ENCODE data around the gene PSKH1. TPM values are rescaled to one million over a fixed set of nuclear protein-coding genes. Genes with fewer than 3 reads are reported as not detected.
"Not testable (repeated sequence)": the region's sequence is repeated elsewhere in the genome, so short reads cannot be mapped to it uniquely, and the experiment has no call there.

The PSKH1 gene
- total and polyA plus RNA-seq, 4 donors: 15.2 to 30.4 (median 22.9) TPM

DNA sequence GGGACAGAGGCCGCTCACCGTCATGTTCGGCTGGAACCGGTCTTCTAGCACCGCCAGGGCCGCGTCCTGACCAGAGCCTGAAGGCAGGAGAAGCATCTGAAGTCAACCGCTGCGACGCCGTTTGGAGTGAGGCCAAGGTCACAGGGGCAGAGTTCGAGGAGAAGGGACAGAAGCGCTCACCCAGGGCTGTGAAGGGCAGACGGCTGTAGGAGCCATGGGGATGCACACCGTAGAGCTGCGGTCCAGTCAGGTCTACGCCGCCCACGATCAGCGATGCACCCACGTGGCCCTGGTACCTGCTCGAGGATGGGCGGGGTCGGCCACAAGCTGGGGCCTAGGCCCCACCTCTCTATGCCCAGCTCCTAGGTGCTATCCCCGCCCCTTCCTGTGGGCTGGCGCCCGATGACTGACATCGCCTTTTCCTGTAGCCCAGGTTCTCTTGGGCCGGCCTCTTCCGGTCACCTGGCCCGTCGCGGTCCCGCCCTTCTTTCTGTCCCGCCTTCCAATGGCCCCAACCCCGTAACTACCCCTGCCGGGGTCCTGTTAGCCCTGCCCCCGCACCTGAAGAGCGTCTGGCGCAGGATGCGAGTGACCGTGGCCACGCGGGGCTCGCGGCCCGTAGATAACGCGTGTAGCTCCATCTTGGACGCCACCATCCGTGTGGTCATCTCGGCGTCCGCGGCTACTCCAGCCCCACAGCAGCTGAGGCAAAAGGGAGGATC, 42.5 kb downstream of the PSKH1 start:
- intact Hi-C loops (cut with DNase I): no loop called here
- 0 to 1% methylated on average over 55 of the region's 55 CpGs for WGBS, 2 donors
- Histone ChIP-seq H3K36me3 (ENCODE audit: control insufficient read depth in 1 of 2, insufficient read depth in 2 of 2, low read length in 1 of 2) (peaks cover 0 to 2% of the 10 kb centered on the region in 2 donors), H3K27ac (ENCODE audit: low read depth in 1 of 2, low read length in 2 of 2) (peak overlapping the region in 1 of 2 donors; percentile 65), H3K4me1 (ENCODE audit: control insufficient read depth in 1 of 2, insufficient read depth in 2 of 2, low read length in 2 of 2) (no peaks in the 10 kb centered on the region), H3K4me3 (ENCODE audit: low read length in 2 of 2) (peak overlapping the region; percentile 46 to 58), H3K27me3 (ENCODE audit: control insufficient read depth in 1 of 2, insufficient read depth in 2 of 2, low read length in 1 of 2) (no peaks in the 10 kb centered on the region), H3K9me3 (ENCODE audit: control insufficient read depth, low read length) (no peaks in the 10 kb centered on the region)
- DNase-seq (peak; percentile 96 to 98), ATAC-seq (ENCODE audit: low FRiP score) (peak; percentile 95)

DNA sequence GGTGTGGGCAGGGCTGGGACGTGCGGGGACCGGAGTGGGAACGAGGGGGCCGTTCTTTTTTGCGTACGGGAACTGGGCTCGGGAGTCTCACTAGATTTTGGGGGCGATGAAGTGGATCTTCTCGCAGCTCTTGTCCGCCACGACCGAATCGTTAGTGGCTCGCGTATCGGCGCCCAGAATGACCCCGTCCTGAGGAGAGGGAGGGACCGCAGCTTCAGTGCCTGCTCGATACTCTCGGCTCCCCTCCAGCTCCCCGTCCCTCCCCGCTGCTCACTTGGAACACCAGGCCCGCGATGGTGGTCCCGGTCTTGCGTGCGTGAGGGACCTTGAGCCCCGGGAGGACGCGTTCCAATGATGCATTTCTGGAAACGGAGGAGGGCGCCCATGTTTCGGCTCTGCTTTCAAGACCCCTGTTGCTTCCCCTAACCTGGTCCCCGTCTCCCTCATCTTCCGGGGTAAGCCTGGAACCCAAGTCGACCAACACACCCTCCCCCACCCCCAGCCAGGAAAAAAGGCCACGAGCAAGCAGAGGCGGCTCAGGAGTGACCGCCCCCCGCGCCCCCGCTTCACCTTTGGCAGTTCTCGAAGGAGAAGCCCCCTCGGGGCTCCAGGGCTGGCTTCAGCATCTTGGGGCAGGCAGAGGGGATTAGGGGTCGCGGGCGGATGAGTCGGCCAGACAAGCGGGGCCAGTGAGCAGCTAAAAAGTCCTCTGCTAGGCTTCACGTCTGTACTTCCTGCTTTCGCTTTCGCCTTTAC, 43.2 kb downstream of the PSKH1 start, which contains the start of gene PSMB10:
Gene PSMB10, minus strand, starts transcription at position 727 of the 756 bp plus-strand sequence. Its CDS starts 101 bp downstream, at position 626.
- DNase-seq: peak; percentile 83 to 85
- Histone ChIP-seq H3K27ac (ENCODE audit: low read depth in 1 of 2, low read length in 2 of 2) (peak within 1 kb of the TSS; percentile 18 to 65), H3K4me3 (ENCODE audit: low read length in 2 of 2) (peak within 1 kb of the TSS; percentile 46 to 58), H3K9me3 (ENCODE audit: control insufficient read depth, low read length) (no peaks in the 10 kb centered on the region), H3K4me1 (ENCODE audit: control insufficient read depth in 1 of 2, insufficient read depth in 2 of 2, low read length in 2 of 2) (no peaks in the 10 kb centered on the region), H3K27me3 (ENCODE audit: control insufficient read depth in 1 of 2, insufficient read depth in 2 of 2, low read length in 1 of 2) (no peaks in the 10 kb centered on the region), H3K36me3 (ENCODE audit: control insufficient read depth in 1 of 2, insufficient read depth in 2 of 2, low read length in 1 of 2) (peaks cover 0 to 2% of the 10 kb centered on the region in 2 donors)
- ATAC-seq (ENCODE audit: low FRiP score): peak; percentile 51
- intact Hi-C loops (cut with DNase I): no loop called here
- 0 to 1% methylated on average over 54 of the region's 54 CpGs for WGBS, 2 donors

DNA sequence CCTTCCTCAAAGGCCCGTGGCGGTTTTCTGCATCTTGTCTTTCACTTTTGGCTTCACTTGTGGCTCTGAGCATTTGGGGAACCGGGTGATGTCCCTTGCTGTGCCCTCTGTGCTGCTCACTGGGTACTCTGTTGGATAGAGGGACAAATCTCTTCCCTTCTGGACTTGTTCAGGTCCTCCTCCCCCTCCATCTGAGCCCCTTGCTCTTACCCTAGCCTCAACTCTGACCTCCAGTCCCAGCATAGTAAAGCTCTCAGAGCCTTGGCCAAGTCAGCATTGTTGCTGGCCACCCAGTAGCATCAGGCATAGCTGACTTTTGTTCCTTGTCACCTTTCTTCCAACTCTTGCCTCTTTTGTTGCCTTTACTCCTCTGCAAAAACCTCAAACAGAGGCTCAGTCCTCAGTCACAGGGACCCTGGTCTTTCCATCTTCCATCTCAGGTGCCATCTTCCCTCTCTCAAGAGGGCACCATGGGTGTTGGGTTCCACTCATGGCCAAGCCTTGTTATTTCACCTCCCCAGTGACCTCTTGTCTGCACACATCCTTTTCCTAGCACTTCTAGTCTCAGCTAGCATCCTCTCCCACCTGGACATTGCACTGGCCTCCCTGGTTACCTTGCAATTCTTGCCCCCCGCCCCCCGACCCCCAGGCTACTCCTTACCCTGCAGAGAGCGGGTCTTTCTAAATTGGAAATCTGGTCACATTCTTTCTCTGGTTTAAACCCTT, 44.0 kb downstream of the PSKH1 start:
- 43 to 45% methylated on average over 6 of the region's 6 CpGs for WGBS, 2 donors
- no peaks in the 10 kb centered on the region for H3K9me3 ChIP-seq (ENCODE audit: control insufficient read depth, low read length)
- ATAC-seq (ENCODE audit: low FRiP score) (no peak), DNase-seq (peak in 1 of 2 donors; percentile 73)
- no peaks in the 10 kb centered on the region for H3K27me3 ChIP-seq (ENCODE audit: control insufficient read depth in 1 of 2, insufficient read depth in 2 of 2, low read length in 1 of 2)
- peak overlapping the region; percentile 18 to 65 for H3K27ac ChIP-seq (ENCODE audit: low read depth in 1 of 2, low read length in 2 of 2)
- intact Hi-C loops (cut with DNase I): no loop called here
- peaks cover 0 to 2% of the 10 kb centered on the region in 2 donors for H3K36me3 ChIP-seq (ENCODE audit: control insufficient read depth in 1 of 2, insufficient read depth in 2 of 2, low read length in 1 of 2)
- H3K4me3 ChIP-seq (ENCODE audit: low read length in 2 of 2): peak overlapping the region; percentile 46 to 58
- no peaks in the 10 kb centered on the region for H3K4me1 ChIP-seq (ENCODE audit: control insufficient read depth in 1 of 2, insufficient read depth in 2 of 2, low read length in 2 of 2)

DNA sequence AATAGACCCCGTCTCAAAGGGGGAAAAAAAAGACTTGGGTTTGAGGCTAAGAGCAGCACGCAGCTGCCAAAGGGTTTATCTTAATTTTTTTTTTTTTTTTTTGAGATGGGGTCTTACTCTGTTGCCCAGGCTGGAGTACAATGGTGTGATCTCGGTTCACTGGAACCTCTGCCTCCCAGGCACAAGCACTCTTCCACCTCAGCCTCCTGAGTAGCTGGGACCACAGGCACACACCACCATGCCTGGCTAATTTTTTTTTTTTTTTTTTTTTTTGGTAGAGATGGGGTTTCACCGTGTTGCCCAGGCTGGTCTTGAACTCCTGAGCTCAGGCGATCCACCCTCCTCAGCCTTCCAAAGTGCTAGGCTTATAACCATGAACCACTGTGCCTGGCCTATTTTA, 44.7 kb downstream of the PSKH1 start:
- 73 to 86% methylated on average over 5 of the region's 5 CpGs for WGBS, 2 donors
- ATAC-seq (ENCODE audit: low FRiP score); H3K4me3 ChIP-seq (ENCODE audit: low read length in 2 of 2); intact Hi-C loops (cut with DNase I); DNase-seq; H3K36me3 ChIP-seq (ENCODE audit: control insufficient read depth in 1 of 2, insufficient read depth in 2 of 2, low read length in 1 of 2); H3K27ac ChIP-seq (ENCODE audit: low read depth in 1 of 2, low read length in 2 of 2); H3K4me1 ChIP-seq (ENCODE audit: control insufficient read depth in 1 of 2, insufficient read depth in 2 of 2, low read length in 2 of 2); H3K27me3 ChIP-seq (ENCODE audit: control insufficient read depth in 1 of 2, insufficient read depth in 2 of 2, low read length in 1 of 2); H3K9me3 ChIP-seq (ENCODE audit: control insufficient read depth, low read length): not testable (repeated sequence)

DNA sequence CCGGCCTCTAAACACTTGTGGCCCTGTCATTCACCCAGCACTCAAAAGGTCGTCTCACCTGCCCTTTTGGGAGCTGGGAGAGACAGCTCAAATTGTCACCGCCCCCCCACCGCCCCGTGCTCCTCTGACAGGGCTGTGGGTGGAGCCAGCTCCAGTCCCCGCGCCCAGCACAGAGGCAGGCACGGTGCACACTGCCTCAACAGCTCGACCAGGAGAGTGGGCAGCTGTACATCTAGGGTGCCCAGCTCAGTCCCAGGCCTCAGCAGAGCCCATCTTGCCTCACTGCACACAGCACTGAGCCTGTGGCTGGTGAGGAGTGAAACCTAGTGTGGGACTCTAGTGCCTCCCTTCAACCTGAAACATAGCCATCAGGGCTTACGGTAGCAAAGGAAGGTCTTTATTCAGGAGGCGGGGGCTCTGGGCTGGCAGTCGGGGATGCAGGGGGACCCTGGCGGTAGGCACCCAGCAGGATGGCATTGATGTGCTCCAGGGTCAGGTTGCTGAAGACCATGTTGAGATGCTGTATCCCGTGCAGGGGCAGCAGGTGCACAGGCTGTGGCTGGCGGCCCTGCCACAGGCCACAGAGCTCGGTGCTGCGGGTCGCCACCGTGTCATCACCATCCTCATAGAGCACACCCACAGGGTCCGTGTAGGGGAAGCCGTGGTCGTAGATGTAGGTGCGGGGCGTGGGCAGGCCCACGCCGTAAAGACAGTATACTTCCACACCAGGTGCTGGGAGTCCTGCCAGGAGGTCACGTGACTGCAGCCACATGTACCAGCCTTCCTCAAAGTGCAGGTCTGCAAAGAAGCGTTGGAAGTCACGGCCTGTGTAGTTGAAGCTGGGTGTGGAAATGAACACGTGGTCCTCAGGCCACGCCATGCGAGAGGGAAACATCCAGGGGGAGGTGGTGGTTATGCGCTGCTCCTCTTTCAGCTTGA, 46.7 kb downstream of the PSKH1 start:
- H3K4me3 ChIP-seq (ENCODE audit: low read length in 2 of 2): no peak overlapping the region
- no peaks in the 10 kb centered on the region for H3K4me1 ChIP-seq (ENCODE audit: control insufficient read depth in 1 of 2, insufficient read depth in 2 of 2, low read length in 2 of 2)
- 74% methylated on average over 33 of the region's 33 CpGs for WGBS, 2 donors
- intact Hi-C loops (cut with DNase I): no loop called here
- H3K9me3 ChIP-seq (ENCODE audit: control insufficient read depth, low read length): no peaks in the 10 kb centered on the region
- no peak for ATAC-seq (ENCODE audit: low FRiP score)
- no peaks in the 10 kb centered on the region for H3K27me3 ChIP-seq (ENCODE audit: control insufficient read depth in 1 of 2, insufficient read depth in 2 of 2, low read length in 1 of 2)
- peaks cover 0 to 6% of the 10 kb centered on the region in 2 donors for H3K36me3 ChIP-seq (ENCODE audit: control insufficient read depth in 1 of 2, insufficient read depth in 2 of 2, low read length in 1 of 2)
- DNase-seq: peak in 1 of 2 donors; percentile 71
- no peak overlapping the region for H3K27ac ChIP-seq (ENCODE audit: low read depth in 1 of 2, low read length in 2 of 2)

DNA sequence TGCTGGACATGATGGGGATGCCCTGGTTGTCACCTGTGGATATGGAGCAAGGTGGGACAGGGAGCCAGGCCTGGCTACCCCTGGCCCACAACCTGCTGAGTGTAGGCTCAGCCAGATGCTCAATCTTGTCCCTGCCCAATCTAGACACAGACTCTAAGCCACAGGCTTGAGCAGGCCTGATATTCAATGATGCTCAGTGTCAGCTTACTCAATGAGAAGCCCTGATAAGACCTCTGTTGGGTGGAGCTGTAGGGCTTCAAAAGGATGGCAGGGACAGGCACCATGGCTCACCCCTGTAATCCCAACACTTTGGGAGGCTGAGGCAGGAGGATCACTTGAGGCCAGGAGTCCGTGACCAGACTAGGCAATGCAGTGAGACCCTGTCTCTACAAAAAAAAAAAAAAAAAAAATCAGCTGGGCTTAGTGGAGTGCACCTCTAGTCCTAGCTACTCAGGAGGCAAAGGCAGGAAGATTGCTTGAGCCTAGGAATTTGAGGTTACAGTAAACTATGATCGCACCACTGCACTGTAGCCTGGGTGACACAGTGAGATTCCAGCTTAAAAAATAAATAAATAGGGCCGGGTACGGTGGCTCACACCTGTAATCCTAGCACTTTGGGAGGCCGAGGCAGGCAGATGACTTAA, 47.5 kb downstream of the PSKH1 start:
- Histone ChIP-seq H3K4me1 (ENCODE audit: control insufficient read depth in 1 of 2, insufficient read depth in 2 of 2, low read length in 2 of 2) (no peaks in the 10 kb centered on the region), H3K4me3 (ENCODE audit: low read length in 2 of 2) (no peak overlapping the region), H3K36me3 (ENCODE audit: control insufficient read depth in 1 of 2, insufficient read depth in 2 of 2, low read length in 1 of 2) (peaks cover 0 to 6% of the 10 kb centered on the region in 2 donors), H3K27me3 (ENCODE audit: control insufficient read depth in 1 of 2, insufficient read depth in 2 of 2, low read length in 1 of 2) (no peaks in the 10 kb centered on the region), H3K9me3 (ENCODE audit: control insufficient read depth, low read length) (no peaks in the 10 kb centered on the region), H3K27ac (ENCODE audit: low read depth in 1 of 2, low read length in 2 of 2) (no peak overlapping the region)
- 89 to 91% methylated on average over 5 of the region's 5 CpGs for WGBS, 2 donors
- DNase-seq (no peak), ATAC-seq (ENCODE audit: low FRiP score) (no peak)
- intact Hi-C loops (cut with DNase I): no loop called here

DNA sequence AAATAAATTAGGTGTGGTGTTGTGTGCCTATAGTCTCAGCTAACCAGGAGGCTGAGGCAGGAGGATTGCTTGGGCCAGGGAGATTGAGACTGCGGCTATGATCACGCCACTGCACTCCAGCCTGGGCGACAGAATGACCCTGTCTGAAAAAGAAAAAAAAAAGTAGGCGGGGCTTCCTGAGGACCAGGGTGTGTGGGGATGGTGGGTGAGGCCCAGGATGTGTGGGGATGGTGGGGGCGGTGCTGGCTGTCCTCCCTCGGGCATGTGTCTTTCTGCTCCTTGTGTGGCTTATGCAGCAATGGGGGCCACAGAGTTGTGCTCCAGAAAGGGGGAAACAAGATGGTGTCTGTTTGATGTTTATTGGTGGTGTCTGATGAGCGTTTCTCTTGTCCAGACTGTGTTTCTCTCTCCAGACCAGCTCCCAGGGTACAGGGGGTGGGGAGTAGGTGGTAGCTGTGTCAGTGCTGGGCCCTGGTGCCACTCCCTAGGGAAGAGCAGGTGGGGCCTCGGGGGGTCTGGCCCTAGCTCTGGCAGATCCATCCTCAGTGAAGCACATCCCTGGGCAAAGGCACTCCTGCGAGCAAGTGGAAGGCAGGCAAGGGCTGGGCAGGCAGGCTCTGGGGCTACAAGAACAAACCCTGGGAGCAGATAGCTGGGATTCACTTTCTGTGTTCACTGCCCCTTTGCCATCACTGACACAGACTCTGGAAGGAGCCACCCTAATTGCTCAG, 48.6 kb downstream of the PSKH1 start:
- no peak overlapping the region for H3K27ac ChIP-seq (ENCODE audit: low read depth in 1 of 2, low read length in 2 of 2)
- WGBS, 2 donors: 77 to 78% methylated on average over 9 of the region's 9 CpGs
- ATAC-seq (ENCODE audit: low FRiP score) (no peak), DNase-seq (no peak)
- H3K36me3 ChIP-seq (ENCODE audit: control insufficient read depth in 1 of 2, insufficient read depth in 2 of 2, low read length in 1 of 2): peaks cover 0 to 16% of the 10 kb centered on the region in 2 donors
- no peaks in the 10 kb centered on the region for H3K4me1 ChIP-seq (ENCODE audit: control insufficient read depth in 1 of 2, insufficient read depth in 2 of 2, low read length in 2 of 2)
- intact Hi-C loops (cut with DNase I): no loop called here
- no peaks in the 10 kb centered on the region for H3K27me3 ChIP-seq (ENCODE audit: control insufficient read depth in 1 of 2, insufficient read depth in 2 of 2, low read length in 1 of 2)
- H3K4me3 ChIP-seq (ENCODE audit: low read length in 2 of 2): no peak overlapping the region
- no peaks in the 10 kb centered on the region for H3K9me3 ChIP-seq (ENCODE audit: control insufficient read depth, low read length)
